ENCODE measurements around the gene SPR. TPM values are rescaled to one million over a fixed set of nuclear protein-coding genes. Genes with fewer than 3 reads are reported as not detected.

The SPR gene
- total RNA-seq, 4 donors from 2014 or later, result 8.0 to 20.3 (median 15.0) TPM

GRCh38 chr2:72923833-72924352 is 36.7 kb downstream of the SPR start:
- intact Hi-C loops (cut with DNase I; ENCODE audit: low total_unique reads), result no loop called here
- DNase-seq (ENCODE audit: low spot score in 2 of 2), result peak in 1 of 2 donors; percentile 70
- no peak for TF ChIP-seq POLR2A (IDR thresholded peaks at IDR 0.05)
- no peak for TF ChIP-seq CTCF (IDR thresholded peaks at IDR 0.05)
- no peak overlapping the region for H3K4me3 ChIP-seq (ENCODE audit: low read depth, poor library complexity, severe bottlenecking)
- 7% methylated on average over 34 to 36 of the region's 36 CpGs for WGBS, 2 donors

- DNase-seq (ENCODE audit: low spot score in 2 of 2), result peak in 1 of 2 donors; percentile 80
- 5 to 13% methylated on average over 38 to 53 of the region's 61 CpGs for WGBS, 2 donors
- TF ChIP-seq POLR2A (IDR thresholded peaks at IDR 0.05) (no peak), CTCF (IDR thresholded peaks at IDR 0.05) (no peak)
- intact Hi-C loops (cut with DNase I; ENCODE audit: low total_unique reads), result no loop called here
- H3K4me3 ChIP-seq (ENCODE audit: low read depth, poor library complexity, severe bottlenecking), result no peak overlapping the region
Observed at GRCh38 chr2:72924353-72925240, 37.4 kb downstream of the SPR start.

GRCh38 chr2:72925328-72925943 is 38.2 kb downstream of the SPR start:
- TF ChIP-seq CTCF (IDR thresholded peaks at IDR 0.05) (no peak), POLR2A (IDR thresholded peaks at IDR 0.05) (no peak)
- DNase-seq (ENCODE audit: low spot score in 2 of 2), result peak in 1 of 2 donors; percentile 77
- WGBS, 2 donors, result 19 to 21% methylated on average over 26 of the region's 26 CpGs
- no peak overlapping the region for H3K4me3 ChIP-seq (ENCODE audit: low read depth, poor library complexity, severe bottlenecking)
- intact Hi-C loops (cut with DNase I; ENCODE audit: low total_unique reads), result no loop called here

GRCh38 chr2:72926368-72926767 is 39.2 kb downstream of the SPR start:
- no peak overlapping the region for H3K4me3 ChIP-seq (ENCODE audit: low read depth, poor library complexity, severe bottlenecking)
- no peak for DNase-seq (ENCODE audit: low spot score in 2 of 2)
- no peak for TF ChIP-seq POLR2A (IDR thresholded peaks at IDR 0.05)
- TF ChIP-seq CTCF (IDR thresholded peaks at IDR 0.05), result no peak
- 41 to 48% methylated on average over 4 of the region's 4 CpGs for WGBS, 2 donors
- intact Hi-C loops (cut with DNase I; ENCODE audit: low total_unique reads), result no loop called here

- no peak for DNase-seq (ENCODE audit: low spot score in 2 of 2)
- WGBS, 2 donors, result 75 to 77% methylated on average over 6 of the region's 6 CpGs
Observed at GRCh38 chr2:72926811-72927465, 39.7 kb downstream of the SPR start.

More at GRCh38 chr2:72926811-72927465, 39.7 kb downstream of the SPR start:
- TF ChIP-seq POLR2A (IDR thresholded peaks at IDR 0.05), result no peak
- no peak for TF ChIP-seq CTCF (IDR thresholded peaks at IDR 0.05)
- no peak overlapping the region for H3K4me3 ChIP-seq (ENCODE audit: low read depth, poor library complexity, severe bottlenecking)
- intact Hi-C loops (cut with DNase I; ENCODE audit: low total_unique reads), result no loop called here
